Stimulated activated CD4-positive, alpha-beta T cell treated with anti-CD3 and anti-CD28 coated beads, Interleukin-1b, Interleukin-23, amount 100 ng/mL, for 48 hours (primary cell): ENCODE data around the gene PLA2G15.
"Not testable (repeated sequence)": the region's sequence is repeated elsewhere in the genome, so short reads cannot be mapped to it uniquely, and the experiment has no call there.

Experiments used
- DNase-seq: peaks from one replicate; pipeline ENCODE4 v3.0.0-alpha.2; 2020

Gene PLA2G15

DNA sequence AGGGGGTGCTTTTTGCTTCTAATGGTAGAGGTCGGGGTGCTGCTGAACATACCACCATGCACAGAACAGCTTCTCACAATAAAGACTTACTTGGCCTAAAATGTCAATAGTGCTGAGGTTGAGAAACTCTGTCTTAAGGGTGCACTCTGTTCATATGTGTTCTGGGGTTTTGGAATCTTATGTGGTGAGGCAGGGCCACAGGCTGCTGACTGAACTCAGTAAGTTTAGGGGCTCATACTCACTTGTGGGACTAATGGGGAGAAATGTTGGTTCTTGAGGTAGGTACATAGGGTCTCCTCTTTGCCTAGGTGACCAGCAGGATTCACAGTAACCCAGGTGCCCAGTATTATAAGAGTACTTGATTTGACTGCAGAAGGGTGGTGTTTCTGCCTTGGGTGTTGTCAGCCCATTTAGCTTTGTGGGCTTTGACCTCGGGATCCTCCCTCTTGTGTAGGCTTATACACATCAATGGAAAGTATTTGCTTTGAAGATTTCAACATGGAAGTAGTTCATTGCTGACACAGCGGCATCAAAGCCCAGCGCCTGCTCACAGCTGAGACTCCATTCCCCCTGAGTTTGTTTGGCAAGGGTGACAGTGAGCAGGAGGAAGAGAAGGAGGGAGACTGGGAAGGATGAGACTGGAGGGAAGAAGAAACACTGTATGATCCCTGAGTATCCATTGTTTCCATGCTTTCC is 36.3 kb downstream of the PLA2G15 start:
- DNase-seq = no peak

DNA sequence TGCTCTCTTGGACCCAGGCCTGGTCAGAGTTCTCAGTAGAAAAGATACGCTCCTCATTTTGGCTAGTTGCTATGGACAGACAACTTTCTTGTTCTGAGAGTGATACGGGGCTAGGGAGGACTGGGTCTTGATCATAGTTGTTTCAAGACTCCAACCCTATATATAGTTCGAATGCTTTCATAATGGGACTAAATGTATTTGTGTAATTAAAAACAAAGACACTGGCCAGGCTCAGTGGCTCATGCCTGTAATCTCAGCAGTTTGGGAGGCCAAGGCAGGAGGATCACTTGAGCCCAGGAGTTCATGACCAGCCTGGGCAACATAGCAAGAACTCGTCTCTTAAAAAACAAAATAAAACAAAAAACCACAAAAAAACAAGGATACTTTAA is 36.9 kb downstream of the PLA2G15 start:
- no peak for DNase-seq

DNA sequence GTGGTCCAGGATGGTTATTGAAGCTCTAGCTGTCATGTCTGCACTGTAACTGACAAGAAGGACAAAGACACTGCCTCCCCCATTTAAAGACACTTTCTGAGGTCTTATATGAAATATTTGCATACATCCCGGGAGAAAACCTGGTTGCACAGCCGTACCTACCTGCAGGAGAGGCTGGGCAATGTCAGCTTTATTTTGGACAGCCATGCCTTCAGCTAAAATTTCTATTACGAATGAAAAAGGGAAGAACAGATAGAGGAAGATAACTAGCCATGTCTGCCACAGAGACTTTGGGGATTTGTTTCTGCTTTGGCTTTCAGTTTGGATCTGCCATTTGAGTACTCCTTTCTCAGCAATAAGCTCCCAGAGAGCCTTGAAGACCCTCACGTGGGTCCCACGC is 38.2 kb downstream of the PLA2G15 start:
- no peak for DNase-seq

DNA sequence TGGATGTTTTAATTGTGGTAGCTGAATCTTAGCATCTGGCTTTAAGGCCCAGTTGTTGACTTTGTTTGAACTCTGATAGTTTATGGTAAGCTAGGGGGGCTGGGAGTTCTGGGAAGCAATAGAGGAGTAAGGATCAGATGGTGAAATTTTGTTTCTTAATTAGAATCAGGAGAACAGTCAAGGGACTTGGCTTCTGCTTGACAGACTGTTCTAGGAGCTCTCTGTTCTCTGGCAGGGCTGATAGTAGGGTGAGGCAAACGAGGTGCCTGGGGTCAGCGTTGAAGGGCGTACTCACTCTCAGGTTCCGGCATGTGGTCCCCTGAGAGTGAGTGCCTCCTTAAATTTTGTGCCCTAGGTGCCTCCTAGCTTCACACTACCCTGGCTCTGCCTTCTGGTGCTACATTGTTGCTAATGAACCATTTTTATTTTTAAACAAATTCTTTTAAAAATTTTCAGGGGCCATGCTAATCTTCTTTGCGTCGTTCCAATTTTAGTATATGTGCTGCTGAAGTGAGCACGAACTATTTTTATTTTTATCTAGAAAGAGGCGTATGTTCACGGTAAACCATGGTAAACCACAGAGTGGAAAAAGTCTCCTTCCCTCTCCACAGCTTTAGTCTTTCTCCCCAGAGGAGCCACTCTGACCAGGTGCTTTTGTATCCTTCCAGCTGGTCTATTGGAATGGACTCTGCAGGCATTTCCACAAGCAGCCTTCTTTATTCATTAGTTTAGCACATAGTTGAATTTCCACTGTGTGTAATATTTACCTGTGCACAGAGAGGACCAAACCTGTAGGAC is 38.8 kb downstream of the PLA2G15 start:
- DNase-seq = no peak

DNA sequence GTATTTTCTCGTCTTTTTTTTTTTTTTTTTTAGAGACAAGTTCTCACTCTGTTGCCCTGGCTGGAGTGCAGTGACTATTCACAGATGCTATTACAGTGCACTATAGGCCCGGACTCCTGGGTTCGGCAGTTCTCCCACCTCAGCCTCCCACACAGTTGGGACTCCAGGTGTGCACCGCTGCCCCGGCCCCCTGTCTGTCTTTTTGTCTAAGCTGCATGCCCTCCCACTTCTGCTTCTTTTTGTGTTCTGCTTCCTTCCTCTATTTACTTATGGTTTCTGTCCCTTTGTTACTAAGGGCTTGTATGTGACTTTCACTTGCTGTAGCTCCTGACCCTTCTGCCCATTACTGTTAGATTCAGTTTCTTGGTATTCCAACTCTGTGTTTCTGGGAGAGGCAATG is 39.7 kb downstream of the PLA2G15 start:
- DNase-seq = no peak

DNA sequence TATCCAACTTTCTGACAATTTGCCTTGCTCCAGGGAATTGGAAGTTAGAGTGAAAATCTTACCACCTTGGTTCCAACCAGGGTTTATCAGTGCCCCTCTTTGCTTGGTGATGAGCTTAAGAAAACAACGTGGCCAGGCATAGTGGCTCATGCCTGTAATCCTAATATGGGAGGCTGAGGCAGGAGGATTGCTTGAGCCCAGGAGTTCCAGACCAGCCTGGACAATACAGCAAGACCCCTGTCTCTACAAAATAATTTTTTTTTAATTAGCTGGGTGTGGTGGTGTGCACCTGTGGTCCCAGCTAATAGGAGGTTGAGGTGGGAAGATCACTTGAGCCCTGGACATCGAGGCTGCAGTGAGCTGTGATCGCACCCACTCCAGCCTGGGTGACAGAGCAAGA is 40.5 kb downstream of the PLA2G15 start:
- DNase-seq = no peak

DNA sequence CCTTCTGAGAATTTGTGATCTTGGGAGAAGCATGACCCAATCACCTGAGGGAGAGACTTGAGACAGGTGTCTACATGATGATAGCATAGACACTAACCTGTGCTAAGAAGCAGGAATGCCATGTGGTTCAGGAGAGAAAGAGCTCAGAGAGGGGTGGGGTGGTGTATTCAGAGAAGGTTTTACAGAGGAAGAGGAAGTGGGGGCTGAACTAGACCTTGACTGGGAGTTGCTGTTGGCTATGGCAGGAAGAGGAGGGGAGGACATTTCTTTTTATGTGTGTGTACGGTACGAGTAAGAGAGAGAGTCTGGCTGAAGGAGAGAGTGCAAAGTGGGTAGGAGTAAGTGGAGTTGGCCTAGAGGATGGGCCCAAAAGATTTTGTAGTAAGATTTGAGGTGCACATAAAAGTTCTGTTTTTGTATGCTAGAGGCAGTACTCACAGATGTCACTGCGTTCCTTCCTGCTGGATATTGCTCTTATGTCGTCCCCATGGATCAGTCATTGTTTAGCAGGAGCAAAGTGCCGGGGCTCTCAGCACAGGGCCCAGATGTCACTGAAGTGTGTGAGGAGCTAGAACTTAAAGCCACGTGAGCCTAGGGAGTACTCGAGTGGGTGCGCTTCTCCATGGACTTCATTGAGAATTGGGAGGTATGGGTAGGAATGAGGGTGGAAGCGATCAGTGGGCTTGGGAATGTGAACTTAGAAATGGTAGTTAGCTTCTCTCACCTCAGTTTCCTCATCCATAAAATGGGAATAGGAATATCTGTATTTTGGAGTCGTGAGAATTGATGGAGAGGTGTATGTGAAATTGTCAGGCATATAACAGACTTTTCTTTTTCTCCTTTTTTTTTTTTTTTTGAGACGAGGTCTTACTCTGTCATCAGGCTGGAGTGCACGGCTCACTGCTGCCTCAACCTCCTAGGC is 41.2 kb downstream of the PLA2G15 start:
- no peak for DNase-seq

DNA sequence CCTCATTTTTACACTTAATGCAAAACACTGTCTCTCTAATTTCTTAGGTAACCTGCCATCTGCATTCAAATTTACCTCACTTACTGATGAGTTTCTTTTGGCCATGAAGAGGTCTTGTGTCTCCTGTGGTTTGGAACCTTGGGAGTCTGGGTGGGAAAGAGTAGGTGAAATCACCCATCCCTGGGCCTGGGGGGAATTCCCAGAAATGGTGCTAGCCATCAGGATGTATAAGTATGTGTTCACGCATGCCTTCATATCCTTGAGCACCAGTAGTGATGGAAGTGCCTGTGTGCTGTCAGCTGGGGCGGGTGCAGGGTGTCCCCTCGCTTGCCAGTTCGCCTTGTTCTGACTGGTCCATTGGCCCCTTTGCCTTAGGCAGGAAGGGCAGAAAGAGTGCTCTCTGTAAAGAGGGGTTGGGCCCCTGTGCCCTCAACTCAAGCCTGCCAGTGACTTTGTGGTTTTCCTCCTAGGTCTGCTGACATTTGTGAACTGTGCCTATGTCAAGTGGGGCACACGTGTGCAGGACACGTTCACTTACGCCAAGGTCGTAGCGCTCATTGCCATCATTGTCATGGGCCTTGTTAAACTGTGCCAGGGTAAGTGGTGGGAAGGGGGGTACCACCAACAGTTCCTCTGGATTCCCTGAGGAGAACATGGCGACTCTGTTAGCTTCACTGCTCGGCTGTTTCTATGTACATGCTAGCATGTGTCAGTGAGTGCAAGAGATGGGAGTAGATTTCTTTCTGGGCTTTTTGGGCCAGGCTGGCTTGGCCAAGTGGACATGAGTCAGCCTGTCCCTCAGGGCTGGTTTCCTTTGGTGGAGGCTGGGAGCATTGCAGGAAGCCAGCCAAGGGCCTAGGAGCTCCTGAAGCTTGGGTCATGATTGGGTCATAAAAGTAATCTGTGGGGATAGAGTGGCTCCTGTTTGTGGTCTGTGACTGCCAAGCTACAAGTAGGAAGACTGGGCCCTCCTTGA is 42.4 kb downstream of the PLA2G15 start:
- peak; percentile 30 for DNase-seq

DNA sequence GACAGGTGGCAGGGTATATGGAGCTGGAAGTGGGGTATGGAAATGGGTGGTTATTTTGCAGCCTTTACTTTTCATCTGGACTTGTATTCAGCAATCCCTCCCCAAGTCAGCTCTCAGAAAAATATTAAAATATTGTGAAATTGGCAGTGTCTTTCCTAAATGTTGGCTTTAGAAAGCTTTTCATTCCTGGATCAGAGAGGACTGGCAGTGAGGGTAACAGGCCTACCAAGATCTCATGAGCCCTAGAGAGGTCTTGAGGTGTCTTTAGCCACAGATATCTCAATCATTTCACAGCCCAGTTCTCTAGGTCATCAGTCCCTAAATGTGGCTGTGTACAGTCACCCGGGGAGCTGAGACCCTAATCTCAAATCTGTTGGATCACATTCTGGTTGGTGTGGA is 43.1 kb downstream of the PLA2G15 start:
- DNase-seq = no peak

DNA sequence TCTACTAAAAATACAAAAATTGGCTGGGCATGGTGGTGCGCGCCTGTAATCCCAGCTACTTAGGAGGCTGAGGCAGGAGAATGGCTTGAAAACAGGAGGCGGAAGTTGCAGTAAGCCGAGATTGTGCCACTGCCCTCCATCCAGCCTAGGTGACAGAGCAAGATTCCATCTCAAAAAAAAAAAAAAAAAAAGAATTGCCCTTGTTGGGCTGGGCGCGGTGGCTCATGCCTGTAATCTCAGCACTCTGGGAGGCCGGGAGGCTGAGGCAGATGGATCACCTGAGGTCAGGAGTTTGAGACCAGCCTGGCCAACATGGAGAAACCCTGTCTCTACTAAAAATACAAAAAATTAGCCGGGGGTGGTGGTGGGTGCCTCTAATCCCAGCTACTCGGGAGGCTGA is 43.6 kb downstream of the PLA2G15 start:
- not testable (repeated sequence) for DNase-seq

DNA sequence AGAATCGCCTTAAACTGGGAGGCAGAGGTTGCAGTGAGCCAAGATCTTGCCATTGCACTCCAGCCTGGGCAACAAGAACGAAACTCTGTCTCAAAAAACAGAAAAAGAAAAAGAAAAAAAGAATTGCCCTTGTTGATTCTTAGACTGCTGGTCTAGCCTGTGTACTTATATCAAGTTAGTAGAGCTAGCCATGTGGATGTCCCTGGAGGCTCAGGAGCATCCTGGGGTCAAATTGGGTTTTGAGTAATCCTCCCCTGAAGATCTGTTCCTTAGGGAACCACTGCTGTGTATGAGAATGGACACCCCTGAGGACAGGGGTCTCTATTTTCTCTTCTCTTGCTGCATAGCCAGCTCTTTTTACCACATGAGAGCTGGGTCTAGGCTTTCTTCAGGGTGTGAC is 44.0 kb downstream of the PLA2G15 start:
- no peak for DNase-seq

DNA sequence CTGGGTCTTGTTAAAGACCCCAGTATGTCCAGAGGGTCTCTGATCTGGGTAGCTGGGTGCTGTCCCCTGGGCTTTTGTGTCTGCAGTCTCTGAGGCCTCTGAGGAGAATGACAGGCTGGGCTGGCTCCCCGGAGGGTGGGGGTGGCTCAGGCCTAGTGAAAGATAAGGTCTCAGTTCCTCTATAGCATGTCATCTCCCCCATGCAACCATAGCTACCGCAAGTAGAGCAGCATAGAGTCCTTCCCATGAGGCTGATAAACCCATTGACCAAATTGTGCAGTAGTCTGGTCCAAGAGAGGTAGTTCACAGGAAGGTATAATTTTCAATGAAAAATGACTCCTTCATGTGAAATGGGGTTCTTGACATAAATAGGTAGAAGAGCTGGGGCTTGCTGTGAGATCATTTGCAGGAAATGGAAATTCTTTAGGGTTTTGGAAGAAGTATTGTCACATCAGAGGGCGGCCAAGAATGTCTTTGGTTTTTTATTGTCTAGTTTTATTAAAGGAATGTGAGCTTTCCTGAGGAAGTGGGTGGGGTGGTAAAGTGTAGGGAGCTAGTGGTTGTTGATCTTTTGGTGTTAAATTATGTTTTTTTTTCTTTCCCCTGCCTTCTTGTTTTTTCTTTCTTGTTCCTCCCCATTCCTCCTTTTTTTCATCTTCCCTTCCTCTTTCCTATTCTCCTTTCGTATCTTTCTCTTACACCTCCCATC is 44.6 kb downstream of the PLA2G15 start:
- DNase-seq = peak; percentile 67

DNA sequence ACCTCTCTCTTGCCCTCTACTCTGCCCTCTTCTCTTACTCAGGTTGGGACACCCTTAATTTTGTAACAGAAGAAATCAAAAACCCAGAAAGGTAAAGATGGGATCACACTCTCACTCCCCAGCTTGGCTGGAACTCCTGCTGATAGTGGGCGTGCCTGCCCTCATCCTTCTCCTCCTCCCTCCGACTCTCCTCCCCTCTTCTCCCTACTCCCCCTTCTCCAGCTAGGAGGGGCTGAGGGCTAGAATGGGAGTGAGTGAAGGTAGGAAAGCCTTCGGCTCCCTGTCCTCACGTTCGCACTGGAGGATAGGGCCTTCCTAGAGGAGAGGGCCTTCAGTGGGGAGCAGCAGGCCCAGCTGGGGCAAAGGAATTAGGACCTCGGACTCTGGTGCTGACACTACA is 45.3 kb downstream of the PLA2G15 start:
- no peak for DNase-seq

DNA sequence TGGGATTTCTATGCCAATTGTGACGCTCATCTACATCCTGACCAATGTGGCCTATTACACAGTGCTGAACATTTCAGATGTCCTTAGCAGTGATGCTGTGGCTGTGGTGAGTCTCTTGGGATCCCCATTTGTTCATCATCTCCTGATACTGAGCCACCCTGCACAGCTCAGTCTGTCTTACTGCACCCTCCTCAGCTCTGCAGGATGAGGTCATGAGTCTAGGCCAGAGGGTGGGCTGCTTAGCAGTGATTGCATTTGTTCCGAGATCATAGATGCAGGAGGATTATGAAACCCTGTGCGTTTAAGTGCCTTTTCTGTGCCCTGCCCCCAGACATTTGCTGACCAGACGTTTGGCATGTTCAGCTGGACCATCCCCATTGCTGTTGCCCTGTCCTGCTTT is 46.1 kb downstream of the PLA2G15 start:
- DNase-seq = no peak

DNA sequence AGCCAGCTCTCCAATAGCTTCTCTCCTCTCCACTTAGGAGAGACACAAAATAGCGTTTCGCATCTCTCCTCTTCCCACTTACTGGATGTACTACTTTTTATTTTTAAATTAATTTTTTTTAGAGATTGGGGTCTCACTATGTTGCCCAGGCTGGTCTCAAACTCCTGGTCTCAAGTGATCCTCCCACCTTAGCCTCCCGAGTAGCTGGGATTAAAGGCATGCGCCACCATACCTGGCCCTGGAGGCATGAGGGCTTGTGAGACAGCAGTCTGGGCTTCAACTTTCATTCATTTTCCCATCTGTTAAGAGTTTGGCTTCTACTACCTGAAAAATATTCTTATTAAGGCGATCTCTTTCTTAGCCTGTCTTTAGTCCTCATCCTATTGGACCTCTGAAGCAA is 47.3 kb downstream of the PLA2G15 start:
- DNase-seq = no peak

DNA sequence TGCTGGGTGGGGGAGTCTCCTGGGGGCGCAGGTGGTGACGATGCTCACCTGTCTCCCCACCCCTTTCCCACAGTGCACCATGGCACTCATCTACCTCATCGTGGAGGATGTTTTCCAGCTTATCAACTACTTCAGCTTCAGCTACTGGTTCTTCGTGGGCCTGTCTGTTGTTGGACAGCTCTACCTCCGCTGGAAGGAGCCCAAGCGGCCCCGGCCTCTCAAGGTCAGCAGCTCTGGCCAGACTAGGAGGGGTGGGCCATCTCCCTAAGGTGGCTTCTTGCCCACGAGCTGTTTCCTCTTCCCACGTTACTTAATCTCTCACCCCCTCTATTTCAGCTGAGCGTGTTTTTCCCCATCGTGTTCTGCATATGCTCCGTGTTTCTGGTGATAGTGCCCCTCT is 51.1 kb downstream of the PLA2G15 start:
- DNase-seq = no peak

DNA sequence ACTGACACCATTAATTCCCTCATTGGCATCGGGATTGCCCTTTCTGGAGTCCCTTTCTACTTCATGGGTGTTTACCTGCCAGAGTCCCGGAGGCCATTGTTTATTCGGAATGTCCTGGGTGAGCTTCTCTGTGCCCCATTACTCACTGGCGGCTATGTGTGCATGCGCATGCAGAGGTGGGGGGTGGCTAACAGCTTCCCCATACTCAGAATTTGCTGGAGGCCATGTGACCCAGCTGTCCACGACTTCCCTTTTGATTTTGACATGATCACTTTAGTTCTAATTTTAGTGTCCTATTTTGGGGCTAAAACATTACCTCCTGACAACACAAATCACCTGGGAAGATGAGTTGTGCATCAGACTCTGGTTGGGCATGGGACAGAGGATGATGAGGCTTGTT is 51.5 kb downstream of the PLA2G15 start:
- no peak for DNase-seq

DNA sequence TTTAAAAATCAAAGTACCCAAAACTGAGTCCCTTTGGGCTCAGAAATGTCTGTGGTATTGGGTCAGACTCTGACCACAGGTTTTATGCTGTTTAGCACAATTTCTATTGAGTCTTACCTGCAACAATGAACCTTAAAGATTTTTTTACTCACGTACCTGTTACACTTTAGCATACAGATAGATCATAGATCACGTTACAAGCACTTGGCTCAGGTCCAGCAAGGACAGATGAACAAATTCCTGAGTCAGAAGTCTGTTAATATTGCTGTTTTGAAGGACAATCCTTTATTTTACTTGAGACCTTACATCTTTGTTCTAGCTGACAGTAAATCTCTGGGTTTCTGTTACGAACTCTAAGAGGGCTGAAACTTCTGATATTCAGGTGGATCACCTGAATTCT is 52.7 kb downstream of the PLA2G15 start:
- no peak for DNase-seq

DNA sequence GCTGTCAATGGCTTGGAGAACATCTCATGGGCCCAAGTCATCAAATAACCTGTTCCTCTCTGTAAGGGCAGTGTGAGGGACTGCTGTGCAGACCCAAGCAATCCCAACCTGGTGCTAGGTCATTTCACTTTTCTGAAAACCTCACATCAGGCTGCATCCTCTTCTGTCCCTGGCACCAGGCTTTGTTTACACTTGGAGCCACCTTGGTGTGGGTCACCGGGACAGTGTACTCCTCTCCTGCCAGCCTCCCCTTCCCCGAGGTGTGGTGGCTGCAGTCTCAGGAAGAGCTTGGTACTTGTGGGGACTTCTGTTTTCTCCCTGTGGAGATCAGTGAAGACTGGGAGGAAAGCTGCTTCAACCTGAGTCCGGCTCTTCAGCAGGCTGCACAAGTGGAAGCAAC is 53.1 kb downstream of the PLA2G15 start:
- DNase-seq = no peak

DNA sequence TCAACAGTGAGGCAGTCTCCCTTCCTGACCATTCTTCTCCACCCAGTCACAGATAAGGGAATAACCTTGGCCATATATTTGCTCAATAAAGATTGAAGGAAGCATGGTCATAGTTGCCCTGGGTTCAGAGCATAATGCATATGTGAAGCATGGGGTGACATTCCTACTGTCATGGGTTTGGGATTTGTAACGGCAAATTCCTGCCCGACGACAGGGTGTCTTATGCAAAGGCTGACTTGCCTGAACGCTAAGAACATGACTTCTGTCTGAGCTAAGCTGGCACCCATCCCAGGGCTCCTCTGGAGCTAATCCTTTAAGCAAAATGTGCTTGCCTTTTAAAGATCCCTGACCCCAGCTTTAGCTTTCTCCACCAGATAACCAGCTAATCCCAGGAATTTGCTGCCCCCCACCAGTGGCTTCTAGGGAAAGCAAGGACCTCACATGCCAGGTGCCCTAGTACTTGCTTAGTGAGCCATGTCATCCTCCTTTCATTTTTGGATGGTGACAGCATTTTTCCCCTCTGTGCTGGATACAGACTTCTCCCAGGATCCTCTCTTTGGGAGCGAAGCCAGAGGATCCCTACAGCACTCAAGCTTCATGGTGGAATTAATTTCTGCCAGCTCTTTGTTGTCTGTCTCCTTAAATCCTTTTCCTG is 53.9 kb downstream of the PLA2G15 start:
- DNase-seq = no peak
